Thymus (tissue), 11 donors: Measurements from ENCODE around the gene CNNM2. TPM values are rescaled to one million over a fixed set of nuclear protein-coding genes. Genes with fewer than 3 reads are reported as not detected.
"Not testable (repeated sequence)": the region's sequence is repeated elsewhere in the genome, so short reads cannot be mapped to it uniquely, and the experiment has no call there.

Experiments used
- DNase-seq, 9 donors: peaks; one replicate each; pipeline ENCODE4 v3.0.0-alpha.2; 2013; ENCODE audit warnings: low spot score in 9 of 9, low read depth in 6 of 9, missing footprints in 1 of 9
- H3K27ac ChIP-seq, 2 donors: one replicate each; pipeline ENCODE4 v1.5.1; 2013; ENCODE audit warnings: control low read depth in 1 of 2, low read depth in 1 of 2, low read length in 1 of 2, mild to moderate bottlenecking in 1 of 2, moderate library complexity in 1 of 2
- H3K27me3 ChIP-seq, 2 donors: one replicate each; pipeline ENCODE4 v1.5.1; 2013; ENCODE audit warnings: low read length in 1 of 2; ENCODE audit not compliant: control insufficient read depth in 2 of 2, insufficient read depth in 1 of 2
- H3K36me3 ChIP-seq, 2 donors: one replicate each; pipeline ENCODE4 v1.5.1; 2013; ENCODE audit warnings: low read length in 1 of 2, mild to moderate bottlenecking in 1 of 2, moderate library complexity in 1 of 2; ENCODE audit not compliant: control insufficient read depth in 2 of 2, insufficient read depth in 2 of 2
- H3K4me1 ChIP-seq, 2 donors: one replicate each; pipeline ENCODE4 v1.5.1; 2013; ENCODE audit warnings: low read length in 2 of 2; ENCODE audit not compliant: control insufficient read depth in 2 of 2, insufficient read depth in 2 of 2
- H3K4me3 ChIP-seq, 2 donors: one replicate each; pipeline ENCODE4 v1.5.1; 2013; ENCODE audit warnings: low read length in 2 of 2, control low read depth in 1 of 2, mild to moderate bottlenecking in 1 of 2
- H3K9me3 ChIP-seq, 2 donors: one replicate each; pipeline ENCODE4 v1.5.1; 2013; ENCODE audit warnings: low read length in 1 of 2, mild to moderate bottlenecking in 1 of 2; ENCODE audit not compliant: control insufficient read depth in 2 of 2, insufficient read depth in 1 of 2
- whole genome bisulfite sequencing: extraction: QIAGEN DNeasy Blood & Tissue Kit; methylation state at CpG from one replicate; pipeline ENCODE4 v1.1.7; 2013; 5-methylcytosine and 5-hydroxymethylcytosine counted together
- polyA plus RNA-seq: library from polyadenylated mRNA; stranded (reverse); fragments of 200-250 nt; gene quantifications from one replicate; pipeline ENCODE4 v1.2.3, GENCODE V29; 2013
- total RNA-seq: library from RNA; stranded (reverse); fragments of 120-200 nt; gene quantifications from one replicate; pipeline ENCODE4 v1.2.4, GENCODE V29; 2013
- donor health status: healthy.

CNNM2 gene
- total and polyA plus RNA-seq, 2 donors, result 1.5 to 2.1 TPM

- Histone ChIP-seq H3K27me3 (no peaks in the 10 kb centered on the region), H3K4me1 (no peaks in the 10 kb centered on the region)
- DNase-seq, result no peak
Measured at GRCh38 chr10:102996876-102997275, 78.8 kb downstream of the CNNM2 start.

DNA sequence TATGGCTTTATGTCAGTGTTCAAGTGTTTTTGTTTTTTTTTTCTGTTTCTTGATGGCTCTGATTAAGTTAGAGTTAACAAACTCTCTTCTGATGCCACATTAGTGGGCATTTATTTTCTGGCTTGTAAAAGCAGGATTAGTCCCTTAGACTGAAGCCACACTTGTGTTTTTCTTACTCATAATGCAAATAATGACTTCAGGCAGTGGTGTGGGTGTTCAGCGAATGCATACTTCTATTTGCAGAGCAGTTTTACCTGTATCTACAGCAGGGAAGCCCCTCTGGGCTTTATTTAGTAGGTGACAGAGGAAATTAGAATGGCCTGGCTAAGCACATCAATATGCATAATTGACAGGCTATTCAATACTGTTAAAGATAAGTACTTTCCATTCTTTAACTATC is 79.9 kb downstream of the CNNM2 start:
- 90% methylated on average over 1 of the region's 1 CpG for WGBS
- no peak overlapping the region for H3K4me3 ChIP-seq
- no peak for DNase-seq

More at GRCh38 chr10:102996876-102997275, 78.8 kb downstream of the CNNM2 start:
- no peak overlapping the region for H3K27ac ChIP-seq
- H3K9me3 ChIP-seq, result peaks cover 0 to 3% of the 10 kb centered on the region in 2 donors
- no peaks in the 10 kb centered on the region for H3K36me3 ChIP-seq
- H3K4me3 ChIP-seq, result no peak overlapping the region

GRCh38 chr10:102998399-102998907 is 80.4 kb downstream of the CNNM2 start:
- H3K27ac ChIP-seq, result no peak overlapping the region
- H3K9me3 ChIP-seq, result peaks cover 0 to 3% of the 10 kb centered on the region in 2 donors
- H3K4me3 ChIP-seq, result no peak overlapping the region
- no peaks in the 10 kb centered on the region for H3K4me1 ChIP-seq
- no peaks in the 10 kb centered on the region for H3K27me3 ChIP-seq
- H3K36me3 ChIP-seq, result no peaks in the 10 kb centered on the region
- WGBS, result 97% methylated on average over 7 of the region's 7 CpGs
- no peak for DNase-seq

More for the DNA sequence above, 79.9 kb downstream of the CNNM2 start:
- no peaks in the 10 kb centered on the region for H3K27me3 ChIP-seq
- H3K27ac ChIP-seq, result no peak overlapping the region
- H3K4me1 ChIP-seq, result no peaks in the 10 kb centered on the region
- no peaks in the 10 kb centered on the region for H3K36me3 ChIP-seq
- peaks cover 0 to 3% of the 10 kb centered on the region in 2 donors for H3K9me3 ChIP-seq

GRCh38 chr10:103000050-103000449 is 82.0 kb downstream of the CNNM2 start:
- not testable (repeated sequence) for DNase-seq, H3K27me3 ChIP-seq, H3K9me3 ChIP-seq, H3K4me3 ChIP-seq, H3K36me3 ChIP-seq, H3K4me1 ChIP-seq, H3K27ac ChIP-seq
- 98% methylated on average over 7 of the region's 7 CpGs for WGBS

- no peaks in the 10 kb centered on the region for H3K4me1 ChIP-seq
- no peaks in the 10 kb centered on the region for H3K27me3 ChIP-seq
- no peak overlapping the region for H3K4me3 ChIP-seq
- H3K27ac ChIP-seq, result no peak overlapping the region
- H3K9me3 ChIP-seq, result peaks cover 1 to 11% of the 10 kb centered on the region in 2 donors
- H3K36me3 ChIP-seq, result no peaks in the 10 kb centered on the region
- DNase-seq, result no peak
- WGBS, result 86% methylated on average over 5 of the region's 5 CpGs
Measured at GRCh38 chr10:103007017-103007416, 88.9 kb downstream of the CNNM2 start.

- Histone ChIP-seq H3K9me3 (no peaks in the 10 kb centered on the region), H3K27me3 (no peaks in the 10 kb centered on the region), H3K4me3 (no peak overlapping the region), H3K27ac (no peak overlapping the region), H3K4me1 (no peaks in the 10 kb centered on the region), H3K36me3 (no peaks in the 10 kb centered on the region)
- WGBS, result 95% methylated on average over 5 of the region's 5 CpGs
- DNase-seq, result no peak
Measured at GRCh38 chr10:103013416-103013815, 95.3 kb downstream of the CNNM2 start.

- Histone ChIP-seq H3K4me1 (no peaks in the 10 kb centered on the region), H3K27ac (no peak overlapping the region), H3K36me3 (no peaks in the 10 kb centered on the region), H3K27me3 (no peaks in the 10 kb centered on the region), H3K9me3 (no peaks in the 10 kb centered on the region), H3K4me3 (no peak overlapping the region)
- DNase-seq, result no peak
- 97% methylated on average over 3 of the region's 3 CpGs for WGBS
Measured at GRCh38 chr10:103019425-103019824, 101.3 kb downstream of the CNNM2 start.

- Histone ChIP-seq H3K9me3 (no peaks in the 10 kb centered on the region), H3K36me3 (no peaks in the 10 kb centered on the region), H3K4me3 (no peak overlapping the region), H3K4me1 (no peaks in the 10 kb centered on the region), H3K27me3 (no peaks in the 10 kb centered on the region), H3K27ac (no peak overlapping the region)
- 96% methylated on average over 18 of the region's 18 CpGs for WGBS
- no peak for DNase-seq
Measured at GRCh38 chr10:103021150-103021899, 103.2 kb downstream of the CNNM2 start.

GRCh38 chr10:103021900-103022293 is 103.8 kb downstream of the CNNM2 start:
- Histone ChIP-seq H3K4me1 (no peaks in the 10 kb centered on the region), H3K27ac (no peak overlapping the region), H3K4me3 (no peak overlapping the region), H3K27me3 (no peaks in the 10 kb centered on the region), H3K9me3 (no peaks in the 10 kb centered on the region), H3K36me3 (no peaks in the 10 kb centered on the region)
- 97% methylated on average over 5 of the region's 5 CpGs for WGBS
- no peak for DNase-seq
